ENCODE data around the gene EDA.

The EDA gene

GRCh38 chrX:69919749-69920148, 303.8 kb downstream of the EDA start:
- intact Hi-C loops (cut with micrococcal nuclease): no loop called here
- Mint-ChIP-seq H3K9me3 (peaks cover 4% of the 10 kb centered on the region), H3K27ac (no peak overlapping the region), H3K4me3 (no peak overlapping the region), H3K36me3 (ENCODE audit: low read depth) (no peaks in the 10 kb centered on the region), H3K4me1 (ENCODE audit: low read depth) (no peaks in the 10 kb centered on the region), H3K27me3 (no peaks in the 10 kb centered on the region)

GRCh38 chrX:69932323-69932722, 316.4 kb downstream of the EDA start:
- H3K9me3 Mint-ChIP-seq: peaks cover 10% of the 10 kb centered on the region
- no peak overlapping the region for H3K27ac Mint-ChIP-seq
- no peak overlapping the region for H3K4me3 Mint-ChIP-seq
- H3K36me3 Mint-ChIP-seq (ENCODE audit: low read depth): no peaks in the 10 kb centered on the region
- no peaks in the 10 kb centered on the region for H3K4me1 Mint-ChIP-seq (ENCODE audit: low read depth)
- H3K27me3 Mint-ChIP-seq: no peaks in the 10 kb centered on the region
- intact Hi-C loops (cut with micrococcal nuclease): no loop called here

GRCh38 chrX:69948276-69948797, 332.4 kb downstream of the EDA start:
- intact Hi-C loops (cut with micrococcal nuclease): no loop called here
- Mint-ChIP-seq H3K27ac (no peak overlapping the region), H3K27me3 (no peaks in the 10 kb centered on the region)

GRCh38 chrX:69951753-69952152, 335.8 kb downstream of the EDA start:
- no peak overlapping the region for H3K4me3 Mint-ChIP-seq
- H3K4me1 Mint-ChIP-seq (ENCODE audit: low read depth): no peaks in the 10 kb centered on the region
- peaks cover 2% of the 10 kb centered on the region for H3K9me3 Mint-ChIP-seq
- no peaks in the 10 kb centered on the region for H3K36me3 Mint-ChIP-seq (ENCODE audit: low read depth)
- no peak overlapping the region for H3K27ac Mint-ChIP-seq
- no peaks in the 10 kb centered on the region for H3K27me3 Mint-ChIP-seq
- intact Hi-C loops (cut with micrococcal nuclease): no loop called here

More at GRCh38 chrX:69948276-69948797, 332.4 kb downstream of the EDA start:
- Mint-ChIP-seq H3K4me3 (no peak overlapping the region), H3K9me3 (peaks cover 12% of the 10 kb centered on the region), H3K4me1 (ENCODE audit: low read depth) (no peaks in the 10 kb centered on the region), H3K36me3 (ENCODE audit: low read depth) (no peaks in the 10 kb centered on the region)

GRCh38 chrX:69959712-69960111, 343.8 kb downstream of the EDA start:
- intact Hi-C loops (cut with micrococcal nuclease): no loop called here
- H3K4me1 Mint-ChIP-seq (ENCODE audit: low read depth): no peaks in the 10 kb centered on the region
- no peaks in the 10 kb centered on the region for H3K9me3 Mint-ChIP-seq
- H3K36me3 Mint-ChIP-seq (ENCODE audit: low read depth): no peaks in the 10 kb centered on the region
- H3K27me3 Mint-ChIP-seq: no peaks in the 10 kb centered on the region
- H3K27ac Mint-ChIP-seq: no peak overlapping the region
- no peak overlapping the region for H3K4me3 Mint-ChIP-seq

GRCh38 chrX:69961365-69962072, 345.6 kb downstream of the EDA start:
- no peaks in the 10 kb centered on the region for H3K9me3 Mint-ChIP-seq
- H3K27ac Mint-ChIP-seq: no peak overlapping the region
- intact Hi-C loops (cut with micrococcal nuclease): no loop called here
- H3K4me3 Mint-ChIP-seq: no peak overlapping the region
- no peaks in the 10 kb centered on the region for H3K36me3 Mint-ChIP-seq (ENCODE audit: low read depth)
- no peaks in the 10 kb centered on the region for H3K27me3 Mint-ChIP-seq
- no peaks in the 10 kb centered on the region for H3K4me1 Mint-ChIP-seq (ENCODE audit: low read depth)

- intact Hi-C loops (cut with micrococcal nuclease): no loop called here
- H3K27me3 Mint-ChIP-seq: no peaks in the 10 kb centered on the region
- H3K27ac Mint-ChIP-seq: no peak overlapping the region
- H3K9me3 Mint-ChIP-seq: no peaks in the 10 kb centered on the region
- no peaks in the 10 kb centered on the region for H3K4me1 Mint-ChIP-seq (ENCODE audit: low read depth)
- no peak overlapping the region for H3K4me3 Mint-ChIP-seq
- no peaks in the 10 kb centered on the region for H3K36me3 Mint-ChIP-seq (ENCODE audit: low read depth)
Observed at GRCh38 chrX:69968950-69969349, 353.0 kb downstream of the EDA start.

- Mint-ChIP-seq H3K9me3 (no peaks in the 10 kb centered on the region), H3K36me3 (ENCODE audit: low read depth) (no peaks in the 10 kb centered on the region), H3K4me1 (ENCODE audit: low read depth) (no peaks in the 10 kb centered on the region), H3K27ac (no peak overlapping the region), H3K4me3 (no peak overlapping the region), H3K27me3 (no peaks in the 10 kb centered on the region)
- intact Hi-C loops (cut with micrococcal nuclease): no loop called here
Observed at GRCh38 chrX:69969460-69969859, 353.5 kb downstream of the EDA start.

GRCh38 chrX:69987691-69988090, 371.8 kb downstream of the EDA start:
- H3K36me3 Mint-ChIP-seq (ENCODE audit: low read depth): no peaks in the 10 kb centered on the region
- no peaks in the 10 kb centered on the region for H3K9me3 Mint-ChIP-seq
- no peak overlapping the region for H3K27ac Mint-ChIP-seq
- intact Hi-C loops (cut with micrococcal nuclease): no loop called here
- H3K4me3 Mint-ChIP-seq: no peak overlapping the region
- H3K27me3 Mint-ChIP-seq: no peaks in the 10 kb centered on the region
- H3K4me1 Mint-ChIP-seq (ENCODE audit: low read depth): no peaks in the 10 kb centered on the region

GRCh38 chrX:69988955-69989394, 373.1 kb downstream of the EDA start:
- no peaks in the 10 kb centered on the region for H3K36me3 Mint-ChIP-seq (ENCODE audit: low read depth)
- no peaks in the 10 kb centered on the region for H3K4me1 Mint-ChIP-seq (ENCODE audit: low read depth)
- intact Hi-C loops (cut with micrococcal nuclease): no loop called here
- no peaks in the 10 kb centered on the region for H3K27me3 Mint-ChIP-seq
- H3K27ac Mint-ChIP-seq: no peak overlapping the region
- no peak overlapping the region for H3K4me3 Mint-ChIP-seq
- H3K9me3 Mint-ChIP-seq: no peaks in the 10 kb centered on the region

GRCh38 chrX:69991685-69992084, 375.8 kb downstream of the EDA start:
- Mint-ChIP-seq H3K27ac (no peak overlapping the region), H3K4me1 (ENCODE audit: low read depth) (no peaks in the 10 kb centered on the region), H3K36me3 (ENCODE audit: low read depth) (no peaks in the 10 kb centered on the region), H3K27me3 (no peaks in the 10 kb centered on the region), H3K4me3 (no peak overlapping the region), H3K9me3 (no peaks in the 10 kb centered on the region)
- intact Hi-C loops (cut with micrococcal nuclease): no loop called here

- Mint-ChIP-seq H3K4me3 (no peak overlapping the region), H3K27me3 (no peaks in the 10 kb centered on the region), H3K9me3 (no peaks in the 10 kb centered on the region), H3K36me3 (ENCODE audit: low read depth) (no peaks in the 10 kb centered on the region), H3K4me1 (ENCODE audit: low read depth) (no peaks in the 10 kb centered on the region), H3K27ac (no peak overlapping the region)
- intact Hi-C loops (cut with micrococcal nuclease): no loop called here
Observed at GRCh38 chrX:69993494-69993893, 377.6 kb downstream of the EDA start.

GRCh38 chrX:69995362-69996112, 379.6 kb downstream of the EDA start:
- Mint-ChIP-seq H3K4me1 (ENCODE audit: low read depth) (no peaks in the 10 kb centered on the region), H3K27ac (no peak overlapping the region), H3K36me3 (ENCODE audit: low read depth) (no peaks in the 10 kb centered on the region), H3K4me3 (no peak overlapping the region), H3K9me3 (no peaks in the 10 kb centered on the region), H3K27me3 (no peaks in the 10 kb centered on the region)
- intact Hi-C loops (cut with micrococcal nuclease): no loop called here

GRCh38 chrX:69996113-69996468, 380.2 kb downstream of the EDA start:
- Mint-ChIP-seq H3K36me3 (ENCODE audit: low read depth) (no peaks in the 10 kb centered on the region), H3K4me3 (no peak overlapping the region), H3K27ac (no peak overlapping the region), H3K9me3 (no peaks in the 10 kb centered on the region), H3K27me3 (no peaks in the 10 kb centered on the region), H3K4me1 (ENCODE audit: low read depth) (no peaks in the 10 kb centered on the region)
- intact Hi-C loops (cut with micrococcal nuclease): no loop called here
